ENCODE measurements around the gene HEMK1. TPM values are rescaled to one million over a fixed set of nuclear protein-coding genes. Genes with fewer than 3 reads are reported as not detected.

HEMK1 gene
- total RNA-seq, 2 experiments from 2014 or later = 12.4 to 14.6 TPM

DNA sequence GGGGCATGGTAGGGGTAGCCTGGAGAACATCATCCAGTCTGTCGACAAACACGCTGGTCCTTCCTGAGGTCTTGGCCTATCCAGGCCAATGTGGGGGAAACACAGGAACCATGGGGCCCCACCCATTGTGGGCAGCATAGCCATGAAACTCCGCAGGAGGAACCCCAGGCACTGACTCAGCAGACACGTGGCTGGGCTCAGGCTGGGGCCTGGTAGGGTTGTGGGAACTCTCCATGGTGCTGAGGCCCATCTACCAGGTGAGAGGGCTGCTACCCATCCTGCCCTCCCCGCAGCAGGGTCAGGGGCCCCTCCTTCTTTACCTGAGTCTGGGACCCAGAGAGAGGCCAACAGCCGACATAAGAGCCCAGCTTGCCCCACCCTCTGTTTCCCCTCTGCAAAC, 43.3 kb upstream of the HEMK1 start:
- ATAC-seq (ENCODE audit: poor library complexity) (peak; percentile 62), DNase-seq (peak in 8 of 14 experiments; percentile 10 to 66 (median 36))
- no peaks in the 10 kb centered on the region for H3K9me3 Mint-ChIP-seq
- Histone ChIP-seq H3K9me3 (ENCODE audit: control insufficient read depth in 1 of 2, insufficient read depth in 1 of 2, low read length in 2 of 2) (no peaks in the 10 kb centered on the region), H3K36me3 (ENCODE audit: insufficient read depth, low read length) (no peaks in the 10 kb centered on the region), H3K4me1 (ENCODE audit: insufficient read depth, low read length) (no peaks in the 10 kb centered on the region), H3K27ac (ENCODE audit: low read depth in 1 of 2, low read length in 2 of 2) (no peak overlapping the region), H3K27me3 (ENCODE audit: control insufficient read depth in 1 of 2, insufficient read depth in 2 of 2, low read length in 2 of 2) (peaks cover 8% of the 10 kb centered on the region in 2 experiments), H3K4me3 (ENCODE audit: low read length) (no peak overlapping the region)
- H3K4me3 Mint-ChIP-seq = no peak overlapping the region
- ChIA-PET CTCF (no interaction called here), POLR2A (no interaction called here)
- H3K27ac Mint-ChIP-seq = no peak overlapping the region
- H3K4me1 Mint-ChIP-seq (ENCODE audit: low read depth) = no peaks in the 10 kb centered on the region
- intact Hi-C loops (cut with DNase I, micrococcal nuclease) = no loop called here
- TF ChIP-seq, protein P1, sequence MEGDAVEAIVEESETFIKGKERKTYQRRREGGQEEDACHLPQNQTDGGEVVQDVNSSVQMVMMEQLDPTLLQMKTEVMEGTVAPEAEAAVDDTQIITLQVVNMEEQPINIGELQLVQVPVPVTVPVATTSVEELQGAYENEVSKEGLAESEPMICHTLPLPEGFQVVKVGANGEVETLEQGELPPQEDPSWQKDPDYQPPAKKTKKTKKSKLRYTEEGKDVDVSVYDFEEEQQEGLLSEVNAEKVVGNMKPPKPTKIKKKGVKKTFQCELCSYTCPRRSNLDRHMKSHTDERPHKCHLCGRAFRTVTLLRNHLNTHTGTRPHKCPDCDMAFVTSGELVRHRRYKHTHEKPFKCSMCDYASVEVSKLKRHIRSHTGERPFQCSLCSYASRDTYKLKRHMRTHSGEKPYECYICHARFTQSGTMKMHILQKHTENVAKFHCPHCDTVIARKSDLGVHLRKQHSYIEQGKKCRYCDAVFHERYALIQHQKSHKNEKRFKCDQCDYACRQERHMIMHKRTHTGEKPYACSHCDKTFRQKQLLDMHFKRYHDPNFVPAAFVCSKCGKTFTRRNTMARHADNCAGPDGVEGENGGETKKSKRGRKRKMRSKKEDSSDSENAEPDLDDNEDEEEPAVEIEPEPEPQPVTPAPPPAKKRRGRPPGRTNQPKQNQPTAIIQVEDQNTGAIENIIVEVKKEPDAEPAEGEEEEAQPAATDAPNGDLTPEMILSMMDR (IDR thresholded peaks at IDR 0.05) = no peak
- peaks cover 11% of the 10 kb centered on the region for H3K27me3 Mint-ChIP-seq
- no peaks in the 10 kb centered on the region for H3K36me3 Mint-ChIP-seq (ENCODE audit: low read depth)

DNA sequence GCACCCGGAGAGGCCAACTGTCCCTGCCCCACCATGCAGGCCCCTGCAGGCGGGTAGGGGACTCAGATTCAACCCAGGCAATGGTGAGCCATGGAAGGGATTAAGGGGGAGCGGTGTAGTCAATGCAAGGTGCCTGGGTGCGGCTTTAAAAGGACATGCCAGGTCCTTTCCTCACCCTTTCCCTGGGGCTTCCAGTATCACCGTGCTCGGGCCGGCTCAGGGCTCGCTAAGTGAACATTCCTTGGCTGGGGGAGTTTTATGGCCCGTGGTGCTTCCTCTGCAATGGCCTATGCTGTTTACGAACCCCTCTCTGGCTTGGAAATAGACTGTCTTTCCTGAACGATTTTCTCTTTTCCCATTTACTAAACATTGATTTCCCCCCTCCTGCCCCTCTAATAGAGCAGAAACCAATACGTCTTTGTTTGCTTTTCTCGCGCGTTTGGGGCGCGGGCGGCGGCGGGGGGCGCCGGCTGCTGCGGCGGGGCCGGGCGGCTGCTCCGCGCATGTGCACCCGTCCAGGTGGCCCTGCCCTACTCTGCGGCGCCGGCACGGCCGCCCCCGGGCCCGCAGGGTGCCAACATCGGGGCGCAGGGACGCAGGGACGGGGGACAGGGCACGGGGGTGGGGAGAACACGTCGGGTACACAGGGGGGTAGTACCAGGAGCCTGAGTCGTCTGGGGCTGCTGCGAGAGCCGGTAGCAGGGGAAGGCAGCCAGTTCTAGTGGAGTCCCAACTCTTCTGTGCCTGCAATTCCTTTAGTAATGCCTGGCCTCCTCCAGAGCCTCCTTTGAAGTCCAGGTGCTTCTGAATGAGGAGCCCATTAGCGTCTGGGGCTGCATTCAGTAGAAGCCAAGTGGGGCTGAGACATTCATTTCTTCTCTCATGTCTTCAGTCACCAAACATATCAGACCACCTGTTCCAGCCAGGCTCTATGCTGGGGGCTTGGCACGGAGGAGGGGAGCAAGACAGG, 39.0 kb upstream of the HEMK1 start:
- Mint-ChIP-seq H3K9me3 (no peaks in the 10 kb centered on the region), H3K4me3 (no peak overlapping the region), H3K4me1 (ENCODE audit: low read depth) (no peaks in the 10 kb centered on the region), H3K36me3 (ENCODE audit: low read depth) (no peaks in the 10 kb centered on the region), H3K27me3 (peaks cover 23% of the 10 kb centered on the region), H3K27ac (no peak overlapping the region)
- ChIA-PET CTCF (no interaction called here), POLR2A (no interaction called here)
- H3K27me3 ChIP-seq (ENCODE audit: control insufficient read depth in 1 of 2, insufficient read depth in 2 of 2, low read length in 2 of 2) = peaks cover 8 to 13% of the 10 kb centered on the region in 2 experiments
- no peak for ATAC-seq (ENCODE audit: poor library complexity)
- intact Hi-C loops (cut with DNase I, micrococcal nuclease) = no loop called here
- no peak overlapping the region for H3K4me3 ChIP-seq (ENCODE audit: low read length)
- TF ChIP-seq, protein P1 (IDR thresholded peaks at IDR 0.05) = no peak
- no peaks in the 10 kb centered on the region for H3K36me3 ChIP-seq (ENCODE audit: insufficient read depth, low read length)
- H3K4me1 ChIP-seq (ENCODE audit: insufficient read depth, low read length) = no peaks in the 10 kb centered on the region
- no peak overlapping the region for H3K27ac ChIP-seq (ENCODE audit: low read depth in 1 of 2, low read length in 2 of 2)
- no peaks in the 10 kb centered on the region for H3K9me3 ChIP-seq (ENCODE audit: control insufficient read depth in 1 of 2, insufficient read depth in 1 of 2, low read length in 2 of 2)
- no peak for DNase-seq

DNA sequence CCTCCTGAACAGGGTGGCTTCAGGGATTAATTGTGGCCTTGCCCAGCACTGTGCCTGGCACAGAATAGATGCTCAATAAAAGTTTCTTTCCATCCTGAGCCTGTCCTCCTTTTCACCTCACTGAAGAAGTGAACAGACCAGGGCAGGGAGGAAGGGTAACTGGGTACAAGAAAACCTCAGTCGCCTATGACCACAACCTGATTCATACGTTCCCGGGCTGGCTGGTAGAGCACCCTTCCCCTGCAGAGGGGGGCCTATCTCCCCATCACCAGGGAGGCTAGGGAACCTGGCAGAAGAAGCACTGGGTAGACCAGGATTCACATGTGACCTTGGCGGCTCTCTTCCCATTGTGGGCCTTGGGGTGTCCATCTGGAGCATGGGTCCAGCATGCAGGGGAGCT, 38.1 kb upstream of the HEMK1 start:
- no peak overlapping the region for H3K4me3 Mint-ChIP-seq
- Histone ChIP-seq H3K27me3 (ENCODE audit: control insufficient read depth in 1 of 2, insufficient read depth in 2 of 2, low read length in 2 of 2) (peaks cover 8 to 13% of the 10 kb centered on the region in 2 experiments), H3K27ac (ENCODE audit: low read depth in 1 of 2, low read length in 2 of 2) (no peak overlapping the region), H3K4me1 (ENCODE audit: insufficient read depth, low read length) (no peaks in the 10 kb centered on the region), H3K4me3 (ENCODE audit: low read length) (no peak overlapping the region), H3K9me3 (ENCODE audit: control insufficient read depth in 1 of 2, insufficient read depth in 1 of 2, low read length in 2 of 2) (no peaks in the 10 kb centered on the region), H3K36me3 (ENCODE audit: insufficient read depth, low read length) (no peaks in the 10 kb centered on the region)
- no peak overlapping the region for H3K27ac Mint-ChIP-seq
- intact Hi-C loops (cut with DNase I, micrococcal nuclease) = no loop called here
- peaks cover 23% of the 10 kb centered on the region for H3K27me3 Mint-ChIP-seq
- ChIA-PET POLR2A (no interaction called here), CTCF (no interaction called here)
- no peak for ATAC-seq (ENCODE audit: poor library complexity)
- TF ChIP-seq, protein P1 (IDR thresholded peaks at IDR 0.05) = no peak
- no peaks in the 10 kb centered on the region for H3K4me1 Mint-ChIP-seq (ENCODE audit: low read depth)
- no peaks in the 10 kb centered on the region for H3K9me3 Mint-ChIP-seq
- H3K36me3 Mint-ChIP-seq (ENCODE audit: low read depth) = no peaks in the 10 kb centered on the region
- no peak for DNase-seq

Measured in CD4-positive, alpha-beta T cell (primary cell).